Activated CD4-positive, alpha-beta T cell treated with anti-CD3 and anti-CD28 coated beads, Interleukin-2, amount 10 ng/mL, durations not matched to agents 7 days and 5 days (primary cell): ENCODE data around the gene CLMN. TPM values are rescaled to one million over a fixed set of nuclear protein-coding genes. Genes with fewer than 3 reads are reported as not detected.

ENCODE experiments used
- CTCF ChIA-PET: fragments of 350-600 bp; sonication (Branson Sonifier 250); formaldehyde crosslinking; loops from one replicate; lab custom pipeline; 2021; ENCODE audit warnings: antibody characterized with exemption; lab: Charles Lee
- POLR2A ChIA-PET: fragments of 350-600 bp; sonication (Branson Sonifier 250); formaldehyde crosslinking; loops from one replicate; lab custom pipeline; 2021; ENCODE audit warnings: antibody characterized with exemption; lab: Charles Lee
- DNase-seq: peaks from one replicate; pipeline ENCODE4 v3.0.0-alpha.2; 2020
- H3K27ac Mint-ChIP-seq: one replicate; pipeline ENCODE4 v1.8.0; 2021; ENCODE audit warnings: mild to moderate bottlenecking, moderate library complexity, mixed read lengths
- H3K27me3 Mint-ChIP-seq: one replicate; pipeline ENCODE4 v1.8.0; 2021; ENCODE audit warnings: mixed read lengths
- H3K36me3 Mint-ChIP-seq: one replicate; pipeline ENCODE4 v1.8.0; 2021; ENCODE audit warnings: low read depth, mixed read lengths
- H3K4me1 Mint-ChIP-seq: one replicate; pipeline ENCODE4 v1.8.0; 2021; ENCODE audit warnings: mixed read lengths
- H3K4me3 Mint-ChIP-seq: one replicate; pipeline ENCODE4 v1.8.0; 2021; ENCODE audit warnings: mild to moderate bottlenecking, moderate library complexity, mixed read lengths
- H3K9me3 Mint-ChIP-seq: one replicate; pipeline ENCODE4 v1.8.0; 2021; ENCODE audit warnings: mixed read lengths
- total RNA-seq, 2 experiments: library from RNA; stranded (reverse); gene quantifications; one replicate each; pipeline ENCODE4 v1.2.3, GENCODE V29; 2021

The CLMN gene
- total RNA-seq, 2 experiments from 2014 or later: 0.42 to 0.94 TPM

DNA sequence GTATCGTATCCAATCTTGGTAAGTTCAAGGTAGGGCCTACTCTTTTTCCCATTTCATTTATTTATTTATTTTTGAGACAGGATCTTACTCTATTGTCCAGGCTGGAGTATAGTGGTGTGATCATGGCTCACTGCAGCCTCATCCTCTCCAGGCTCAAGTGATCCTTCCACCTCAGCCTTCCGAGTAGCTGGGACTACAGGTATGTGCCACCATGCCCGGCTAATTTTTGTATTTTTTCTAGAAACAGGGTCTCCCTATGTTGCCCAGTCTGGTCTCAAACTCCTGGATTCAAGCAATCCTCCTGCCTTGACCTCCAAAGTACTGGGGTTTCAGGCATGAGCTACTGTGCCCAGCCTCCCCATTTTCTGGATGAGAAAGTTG is 57.2 kb downstream of the CLMN start:
- ChIA-PET POLR2A (no interaction called here), CTCF (interaction anchor here (1.7 kb wide), 1 partner anchor 51 kb away, joined by 3 read pairs; no protein-coding TSS in a partner anchor)
- Mint-ChIP-seq H3K36me3 (no peaks in the 10 kb centered on the region), H3K27ac (no peak overlapping the region), H3K27me3 (peaks cover 2% of the 10 kb centered on the region), H3K9me3 (no peaks in the 10 kb centered on the region), H3K4me3 (no peak overlapping the region), H3K4me1 (peaks cover 20% of the 10 kb centered on the region)
- no peak for DNase-seq

- no peak overlapping the region for H3K27ac Mint-ChIP-seq
- H3K27me3 Mint-ChIP-seq: peaks cover 2% of the 10 kb centered on the region
- no peaks in the 10 kb centered on the region for H3K36me3 Mint-ChIP-seq
- H3K4me3 Mint-ChIP-seq: no peak overlapping the region
- no peak for DNase-seq
- no peaks in the 10 kb centered on the region for H3K9me3 Mint-ChIP-seq
- POLR2A ChIA-PET: no interaction called here
- CTCF ChIA-PET: interaction anchor here (1.7 kb wide), 1 partner anchor 50 kb away, joined by 3 read pairs; no protein-coding TSS in a partner anchor
- peaks cover 14% of the 10 kb centered on the region for H3K4me1 Mint-ChIP-seq
Observed at GRCh38 chr14:95261616-95262510, 57.8 kb downstream of the CLMN start.

DNA sequence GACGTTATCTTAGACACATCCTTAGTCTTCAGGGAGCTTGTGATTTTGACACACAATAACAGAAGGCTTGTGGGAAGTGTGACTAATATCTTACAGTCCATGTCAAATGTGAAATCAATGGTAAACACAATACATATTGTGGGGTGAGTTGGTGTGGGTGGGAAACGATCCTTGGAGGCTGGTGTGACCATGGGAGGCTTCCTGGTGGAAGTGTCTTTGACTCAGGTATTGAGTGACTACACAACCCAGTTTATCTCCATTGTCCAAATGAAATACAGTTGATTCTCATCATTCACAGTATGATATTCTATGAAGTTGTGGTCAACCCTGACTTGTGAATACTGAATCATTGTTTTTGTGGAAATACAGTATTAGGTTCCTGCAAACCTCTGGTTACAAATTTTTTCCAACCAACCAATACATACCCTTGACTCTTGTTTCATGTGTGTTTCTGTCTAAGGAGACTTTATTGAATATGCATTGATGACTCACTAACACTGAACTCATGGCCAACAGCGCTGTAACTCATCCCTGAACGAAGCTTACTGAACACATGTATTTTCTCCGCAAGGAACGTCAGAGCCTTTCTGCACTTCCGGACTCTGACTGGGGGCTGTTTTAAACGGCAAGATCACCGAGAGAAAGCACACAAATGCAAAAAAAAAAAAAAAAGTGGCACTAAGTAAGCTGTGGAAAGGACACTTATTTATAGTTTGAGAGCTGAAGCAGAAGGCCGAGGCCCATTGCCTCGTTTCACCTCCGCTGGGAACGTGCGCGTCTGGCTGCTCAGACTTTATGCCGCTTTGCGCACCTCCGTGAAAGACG is 59.0 kb downstream of the CLMN start:
- no peaks in the 10 kb centered on the region for H3K9me3 Mint-ChIP-seq
- no peak for DNase-seq
- no peaks in the 10 kb centered on the region for H3K36me3 Mint-ChIP-seq
- POLR2A ChIA-PET: no interaction called here
- no peak overlapping the region for H3K27ac Mint-ChIP-seq
- H3K27me3 Mint-ChIP-seq: no peaks in the 10 kb centered on the region
- no peak overlapping the region for H3K4me3 Mint-ChIP-seq
- peaks cover 7% of the 10 kb centered on the region for H3K4me1 Mint-ChIP-seq
- CTCF ChIA-PET: interaction anchor here (1.0 kb wide), 1 partner anchor 581 kb away, joined by 4 read pairs; no protein-coding TSS in a partner anchor

GRCh38 chr14:95258754-95259593 is 60.7 kb downstream of the CLMN start:
- Mint-ChIP-seq H3K9me3 (no peaks in the 10 kb centered on the region), H3K4me1 (no peaks in the 10 kb centered on the region), H3K36me3 (no peaks in the 10 kb centered on the region), H3K27me3 (no peaks in the 10 kb centered on the region), H3K4me3 (no peak overlapping the region), H3K27ac (no peak overlapping the region)
- ChIA-PET CTCF (no interaction called here), POLR2A (no interaction called here)
- DNase-seq: no peak

GRCh38 chr14:95258156-95258555 is 61.6 kb downstream of the CLMN start:
- POLR2A ChIA-PET: no interaction called here
- DNase-seq: no peak
- Mint-ChIP-seq H3K9me3 (no peaks in the 10 kb centered on the region), H3K27me3 (no peaks in the 10 kb centered on the region), H3K4me1 (no peaks in the 10 kb centered on the region), H3K27ac (no peak overlapping the region), H3K4me3 (no peak overlapping the region), H3K36me3 (no peaks in the 10 kb centered on the region)
- CTCF ChIA-PET: no interaction called here

GRCh38 chr14:95257521-95257920 is 62.2 kb downstream of the CLMN start:
- ChIA-PET POLR2A (no interaction called here), CTCF (no interaction called here)
- H3K27ac Mint-ChIP-seq: no peak overlapping the region
- no peak for DNase-seq
- H3K27me3 Mint-ChIP-seq: no peaks in the 10 kb centered on the region
- no peaks in the 10 kb centered on the region for H3K4me1 Mint-ChIP-seq
- H3K9me3 Mint-ChIP-seq: no peaks in the 10 kb centered on the region
- H3K4me3 Mint-ChIP-seq: no peak overlapping the region
- H3K36me3 Mint-ChIP-seq: no peaks in the 10 kb centered on the region

- Mint-ChIP-seq H3K4me3 (no peak overlapping the region), H3K27me3 (no peaks in the 10 kb centered on the region), H3K27ac (no peak overlapping the region), H3K4me1 (no peaks in the 10 kb centered on the region), H3K9me3 (no peaks in the 10 kb centered on the region), H3K36me3 (no peaks in the 10 kb centered on the region)
- DNase-seq: no peak
- CTCF ChIA-PET: no interaction called here
- POLR2A ChIA-PET: no interaction called here
Observed at GRCh38 chr14:95256776-95257060, 63.0 kb downstream of the CLMN start.

DNA sequence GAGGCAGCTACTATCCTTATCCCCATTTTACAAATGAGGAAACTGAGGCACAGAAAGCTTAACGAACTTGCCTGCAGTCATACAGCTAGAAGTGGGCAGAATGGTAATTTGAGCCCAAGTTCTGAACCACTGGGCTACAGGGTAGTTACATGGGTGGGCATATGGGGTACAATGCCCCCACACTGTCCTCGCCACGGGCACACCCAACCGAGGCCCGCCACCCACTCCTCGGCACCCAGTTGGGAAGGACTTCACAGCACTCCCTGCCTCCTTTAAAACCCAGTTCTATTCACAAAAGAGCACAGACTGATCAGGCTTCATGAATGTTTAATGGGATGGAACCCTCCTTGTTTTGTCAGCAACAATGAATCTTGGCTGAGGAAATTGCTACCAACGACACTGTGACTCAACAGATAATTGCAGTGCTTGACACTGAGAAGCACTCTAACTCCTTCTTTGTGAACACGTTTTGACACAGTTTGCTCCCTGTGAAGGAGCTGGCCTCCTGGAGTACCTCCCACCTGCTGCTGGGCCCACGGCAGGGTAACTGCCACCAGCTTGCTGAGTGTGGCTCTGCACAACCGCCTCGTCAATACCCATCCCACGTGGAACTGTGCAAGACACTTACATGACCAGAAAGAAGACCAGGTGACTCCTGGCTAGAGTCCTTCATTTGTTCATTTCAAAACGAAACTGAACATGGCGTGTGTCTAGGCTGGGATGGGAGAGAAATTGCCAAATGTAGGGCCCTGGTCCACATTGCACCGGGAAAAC is 63.5 kb downstream of the CLMN start:
- Mint-ChIP-seq H3K36me3 (no peaks in the 10 kb centered on the region), H3K27me3 (peaks cover under 1% of the 10 kb centered on the region), H3K9me3 (no peaks in the 10 kb centered on the region), H3K4me3 (no peak overlapping the region), H3K4me1 (no peaks in the 10 kb centered on the region), H3K27ac (no peak overlapping the region)
- ChIA-PET POLR2A (no interaction called here), CTCF (no interaction called here)
- no peak for DNase-seq

GRCh38 chr14:95255487-95255886 is 64.2 kb downstream of the CLMN start:
- Mint-ChIP-seq H3K27me3 (peaks cover 6% of the 10 kb centered on the region), H3K27ac (no peak overlapping the region), H3K36me3 (no peaks in the 10 kb centered on the region), H3K9me3 (no peaks in the 10 kb centered on the region), H3K4me1 (no peaks in the 10 kb centered on the region), H3K4me3 (no peak overlapping the region)
- DNase-seq: no peak
- CTCF ChIA-PET: no interaction called here
- POLR2A ChIA-PET: no interaction called here

DNA sequence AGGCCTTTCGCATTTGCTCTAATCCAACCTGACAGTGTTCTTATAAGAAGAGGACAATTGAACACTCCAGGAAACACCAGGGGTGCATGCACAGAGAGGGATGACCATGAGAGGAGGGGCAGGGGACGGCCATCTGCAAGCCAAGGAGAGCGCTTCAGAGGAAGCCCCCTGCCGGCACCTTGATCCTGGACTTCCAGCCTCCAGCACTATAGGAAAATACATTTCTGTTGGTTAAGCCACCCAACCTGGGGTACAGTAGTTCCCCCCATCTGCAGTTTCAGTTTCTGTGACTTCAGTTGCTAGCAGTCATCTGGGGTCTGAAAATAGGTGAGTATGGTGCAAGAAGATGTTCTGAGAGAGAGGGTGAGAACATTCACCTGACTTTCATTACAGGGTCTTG is 64.7 kb downstream of the CLMN start:
- Mint-ChIP-seq H3K36me3 (no peaks in the 10 kb centered on the region), H3K9me3 (no peaks in the 10 kb centered on the region), H3K4me3 (no peak overlapping the region), H3K27ac (no peak overlapping the region), H3K4me1 (no peaks in the 10 kb centered on the region), H3K27me3 (peaks cover 6% of the 10 kb centered on the region)
- ChIA-PET POLR2A (no interaction called here), CTCF (no interaction called here)
- DNase-seq: no peak

DNA sequence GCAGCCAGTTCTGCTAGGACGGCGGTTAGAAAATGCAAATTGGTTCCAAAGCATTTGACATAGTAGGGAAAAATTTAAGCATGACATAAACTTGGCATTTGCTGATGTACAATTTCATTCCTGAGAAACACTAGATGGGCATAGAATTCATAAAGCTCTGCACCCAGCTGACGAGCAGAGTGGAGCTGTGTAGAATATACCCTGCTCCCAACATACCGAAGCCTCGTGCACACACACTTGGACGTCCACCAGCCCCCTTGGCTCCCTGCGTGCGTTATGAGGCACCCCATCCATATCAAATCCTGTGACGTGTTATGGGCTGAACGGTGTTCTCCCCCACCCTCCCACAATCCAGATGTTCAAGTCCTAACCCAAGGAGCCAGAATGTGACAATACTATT is 65.4 kb downstream of the CLMN start:
- no peak for DNase-seq
- no peak overlapping the region for H3K4me3 Mint-ChIP-seq
- H3K27me3 Mint-ChIP-seq: peaks cover 9% of the 10 kb centered on the region
- H3K36me3 Mint-ChIP-seq: no peaks in the 10 kb centered on the region
- no peaks in the 10 kb centered on the region for H3K9me3 Mint-ChIP-seq
- H3K4me1 Mint-ChIP-seq: no peaks in the 10 kb centered on the region
- H3K27ac Mint-ChIP-seq: no peak overlapping the region
- POLR2A ChIA-PET: no interaction called here
- CTCF ChIA-PET: no interaction called here

GRCh38 chr14:95253039-95253630 is 66.6 kb downstream of the CLMN start:
- no peaks in the 10 kb centered on the region for H3K9me3 Mint-ChIP-seq
- POLR2A ChIA-PET: no interaction called here
- peaks cover 13% of the 10 kb centered on the region for H3K27me3 Mint-ChIP-seq
- no peaks in the 10 kb centered on the region for H3K4me1 Mint-ChIP-seq
- H3K36me3 Mint-ChIP-seq: no peaks in the 10 kb centered on the region
- no peak overlapping the region for H3K27ac Mint-ChIP-seq
- CTCF ChIA-PET: no interaction called here
- DNase-seq: no peak
- H3K4me3 Mint-ChIP-seq: no peak overlapping the region
